ENCODE data around the gene RHOH. TPM values are rescaled to one million over a fixed set of nuclear protein-coding genes. Genes with fewer than 3 reads are reported as not detected.
"Not testable (repeated sequence)": the region's sequence is repeated elsewhere in the genome, so short reads cannot be mapped to it uniquely, and the experiment has no call there.

The RHOH gene
- total RNA-seq (2014; rRNA removed; shearing (Covaris generic)): 0.49 TPM in 1 of 2 replicates, not detected in the other

GRCh38 chr4:40196724-40197281 is at the start of gene RHOH:
Gene RHOH, plus strand, starts transcription at chr4:40197031. Its CDS starts 46,356 bp downstream, at chr4:40243387.
- no peak for DNase-seq (ENCODE audit: low spot score)

DNA sequence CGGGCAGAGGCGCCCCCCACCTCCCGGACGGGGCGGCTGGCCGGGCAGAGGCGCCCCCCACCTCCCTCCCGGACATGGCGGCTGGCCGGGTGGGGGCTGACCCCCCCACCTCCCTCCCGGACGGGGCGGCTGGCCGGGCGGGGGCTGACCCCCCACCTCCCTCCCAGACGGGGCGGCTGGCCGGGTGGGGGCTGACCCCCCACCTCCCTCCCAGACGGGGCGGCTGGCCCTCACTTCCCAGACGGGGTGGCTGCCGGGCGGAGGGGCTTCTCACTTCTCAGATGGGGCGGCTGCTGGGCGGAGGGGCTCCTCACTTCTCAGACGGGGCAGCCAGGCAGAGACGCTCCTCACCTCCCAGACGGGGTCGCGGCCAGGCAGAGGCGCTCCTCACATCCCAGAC is 49.3 kb upstream of the RHOH start:
- not testable (repeated sequence) for DNase-seq (ENCODE audit: low spot score)

DNA sequence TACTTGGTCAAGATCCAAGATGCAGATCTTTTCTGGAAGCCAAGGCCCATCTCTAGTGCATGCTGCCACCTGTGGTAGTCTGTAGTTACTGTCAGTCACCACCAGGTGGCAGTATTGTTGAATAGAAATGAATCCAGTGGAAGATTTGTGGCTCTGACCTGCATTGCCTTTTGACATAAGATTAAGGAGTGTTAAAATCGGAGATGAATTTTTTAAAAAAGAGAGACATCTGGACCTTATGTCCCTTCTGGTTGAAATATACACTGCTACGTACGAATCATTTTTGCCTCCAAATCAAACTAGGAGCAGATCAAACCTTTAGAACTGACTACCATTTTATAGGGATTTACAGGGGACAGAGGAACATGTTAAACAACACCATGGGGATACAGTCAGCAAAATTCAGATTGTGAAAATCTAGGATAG is 46.9 kb upstream of the RHOH start:
- DNase-seq (ENCODE audit: low spot score): peak; percentile 83

DNA sequence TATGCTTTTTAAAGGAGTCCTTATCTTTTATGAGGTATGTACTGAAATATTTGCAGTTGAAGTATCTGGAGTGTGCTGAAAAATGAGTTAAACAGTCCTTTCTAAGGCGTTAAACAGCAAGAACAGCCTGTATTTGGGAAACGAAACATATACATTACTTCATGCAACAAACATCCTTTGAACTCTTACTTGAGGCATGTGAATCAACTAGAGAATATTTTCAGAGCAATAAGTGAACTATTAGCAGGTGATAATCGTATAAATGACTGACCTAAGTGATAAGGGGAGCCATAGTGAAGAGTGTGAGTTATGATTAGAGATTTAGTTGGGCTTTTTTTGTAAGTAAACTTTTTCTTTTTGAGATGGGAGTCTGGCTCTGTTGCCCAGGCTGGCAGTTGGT is 45.9 kb upstream of the RHOH start:
- no peak for DNase-seq (ENCODE audit: low spot score)

GRCh38 chr4:40152637-40153036 is 44.2 kb upstream of the RHOH start:
- DNase-seq (ENCODE audit: low spot score): no peak

DNA sequence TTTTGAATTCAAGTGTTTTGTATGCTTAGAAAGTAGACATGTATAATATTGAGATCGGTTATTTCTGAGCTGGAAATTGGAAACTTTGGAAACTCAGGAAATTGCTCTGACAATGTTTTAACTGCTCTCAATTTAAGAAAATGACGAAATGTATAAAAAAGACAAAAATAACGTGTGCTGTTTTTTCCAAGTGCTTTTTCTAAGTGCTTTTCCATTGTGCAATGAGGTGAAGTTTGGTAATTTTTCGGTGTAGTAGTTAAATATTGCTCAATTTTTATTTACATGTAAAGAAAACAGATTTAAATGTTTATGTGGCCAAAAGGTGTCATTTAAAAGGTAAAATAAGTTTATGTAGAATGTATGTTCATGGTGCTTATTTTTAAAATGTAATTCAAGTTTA is 39.4 kb upstream of the RHOH start:
- no peak for DNase-seq (ENCODE audit: low spot score)

- DNase-seq (ENCODE audit: low spot score): no peak
These were observed 36.6 kb upstream of the RHOH start for GRCh38 chr4:40160258-40160657.

- DNase-seq (ENCODE audit: low spot score): no peak
These were observed 32.4 kb upstream of the RHOH start for GRCh38 chr4:40164459-40164858.

GRCh38 chr4:40165916-40166315 is 30.9 kb upstream of the RHOH start:
- DNase-seq (ENCODE audit: low spot score): no peak

DNA sequence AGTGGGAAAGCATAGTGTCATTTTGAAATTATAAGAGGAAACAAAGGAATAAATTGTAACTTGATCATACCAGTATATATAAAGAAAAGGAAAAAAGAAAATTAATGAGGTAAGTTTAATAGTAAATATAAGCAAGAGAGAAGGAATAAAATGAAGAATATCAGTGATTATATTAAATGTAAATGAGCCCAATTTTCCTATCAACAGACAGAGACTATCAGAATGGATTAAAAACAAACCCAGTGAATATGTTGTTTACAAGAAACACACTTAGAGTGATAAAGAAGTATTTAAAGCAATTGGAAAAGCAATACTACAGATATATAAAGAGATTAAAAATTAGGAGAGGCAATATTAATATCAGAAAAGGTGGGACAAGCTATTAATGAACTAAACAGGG is 28.8 kb upstream of the RHOH start:
- DNase-seq (ENCODE audit: low spot score): no peak

DNA sequence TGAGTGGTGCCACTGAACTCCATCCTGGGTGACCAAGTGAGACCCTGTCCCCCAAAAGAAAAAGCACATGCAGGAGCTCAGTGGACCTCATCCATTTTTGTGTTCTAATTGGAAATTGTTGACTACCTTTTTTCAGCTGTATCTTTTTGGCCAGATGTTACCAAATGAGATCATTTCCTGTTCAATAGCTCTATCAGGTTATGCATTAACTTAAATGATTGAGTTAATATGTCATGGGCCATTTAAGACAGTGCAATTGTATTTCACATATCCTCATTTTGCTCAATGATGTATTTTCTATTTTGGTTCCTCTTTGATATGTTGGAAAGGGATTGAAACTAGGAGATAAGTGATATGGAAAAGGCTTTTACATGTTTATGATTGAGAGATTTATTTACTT is 26.2 kb upstream of the RHOH start:
- DNase-seq (ENCODE audit: low spot score): no peak

- DNase-seq (ENCODE audit: low spot score): no peak
These were observed 23.4 kb upstream of the RHOH start for GRCh38 chr4:40173470-40173875.

DNA sequence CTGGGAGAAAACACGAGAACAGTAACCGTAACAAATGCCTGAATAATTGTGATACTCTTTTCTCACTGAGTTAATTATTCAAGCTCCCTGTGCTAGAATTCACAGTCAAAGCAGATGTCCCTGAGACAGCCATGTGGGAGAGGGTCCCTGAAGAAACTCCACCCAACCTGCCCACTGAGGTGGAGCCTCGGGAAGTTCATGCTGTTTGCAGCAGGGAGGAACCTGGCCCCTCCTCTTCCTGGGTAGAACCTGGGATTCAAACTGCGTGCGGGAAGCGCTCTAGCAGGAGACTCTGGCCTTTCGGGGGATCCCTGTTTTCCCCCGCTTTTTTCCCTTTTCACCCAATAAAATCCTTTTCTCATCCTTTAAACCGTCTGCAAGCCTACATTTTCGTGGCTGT is 20.2 kb upstream of the RHOH start:
- DNase-seq (ENCODE audit: low spot score): no peak

DNA sequence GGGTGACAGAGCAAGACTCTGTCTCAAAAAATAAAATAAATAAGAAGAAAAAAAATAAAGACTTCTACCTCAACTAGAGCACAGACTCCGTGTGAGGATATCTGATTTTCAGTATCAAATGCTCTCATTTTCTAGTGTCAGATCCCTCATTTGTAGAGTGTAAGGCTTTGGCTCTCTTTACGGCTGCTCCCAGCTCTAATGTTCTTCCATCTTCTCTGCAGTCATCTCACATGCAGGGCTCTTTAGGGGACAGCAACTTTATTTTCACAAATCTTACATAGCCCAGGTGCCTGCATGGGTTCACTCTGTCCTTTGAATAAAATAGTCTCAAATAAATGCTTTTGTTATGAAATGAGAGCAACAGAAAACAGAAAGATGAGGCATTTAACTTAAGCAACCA is 19.2 kb upstream of the RHOH start:
- no peak for DNase-seq (ENCODE audit: low spot score)

DNA sequence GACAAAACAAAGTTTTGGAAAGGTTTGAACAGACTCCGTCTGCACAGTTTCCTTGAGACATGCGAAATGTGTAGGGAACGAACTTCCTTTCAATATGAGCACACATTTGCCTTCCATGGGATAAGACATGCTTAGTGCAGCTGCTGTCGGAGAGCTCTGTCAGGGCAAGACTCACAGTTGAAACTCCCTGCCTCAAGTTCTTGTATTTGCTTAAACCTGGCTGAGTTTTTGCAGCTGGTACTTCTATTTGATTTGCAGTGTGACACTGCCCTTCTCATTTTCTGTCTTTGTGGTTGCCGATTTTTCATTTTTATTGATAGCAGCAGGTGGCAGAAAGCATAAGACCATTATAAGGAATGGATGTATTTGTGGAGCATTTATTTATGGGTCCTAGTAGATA is 18.2 kb upstream of the RHOH start:
- DNase-seq (ENCODE audit: low spot score): no peak

DNA sequence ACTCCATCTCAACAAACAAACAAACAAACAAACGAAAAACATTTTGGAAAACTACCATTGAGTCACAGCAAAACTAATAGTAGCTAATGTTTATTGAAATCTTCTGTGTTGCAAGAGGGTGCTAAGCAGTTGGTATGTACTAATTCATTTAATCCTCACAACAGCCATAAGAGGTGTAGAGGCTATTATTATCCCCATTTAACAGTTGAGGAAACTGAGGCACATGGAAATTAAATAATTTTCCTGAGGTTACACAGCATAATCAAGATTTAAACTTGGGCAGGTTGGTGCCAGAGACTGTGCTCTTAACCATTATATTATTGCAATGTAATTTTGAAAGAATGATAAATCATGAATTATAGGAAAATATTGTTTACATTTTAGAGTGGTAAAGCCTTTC is 17.5 kb upstream of the RHOH start:
- DNase-seq (ENCODE audit: low spot score): no peak

- peak; percentile 79 for DNase-seq (ENCODE audit: low spot score)
These were observed 16.5 kb upstream of the RHOH start for GRCh38 chr4:40180356-40180755.

- DNase-seq (ENCODE audit: low spot score): no peak
These were observed 14.8 kb upstream of the RHOH start for GRCh38 chr4:40182001-40182400.

- DNase-seq (ENCODE audit: low spot score): no peak
These were observed 13.9 kb upstream of the RHOH start for GRCh38 chr4:40182954-40183353.

DNA sequence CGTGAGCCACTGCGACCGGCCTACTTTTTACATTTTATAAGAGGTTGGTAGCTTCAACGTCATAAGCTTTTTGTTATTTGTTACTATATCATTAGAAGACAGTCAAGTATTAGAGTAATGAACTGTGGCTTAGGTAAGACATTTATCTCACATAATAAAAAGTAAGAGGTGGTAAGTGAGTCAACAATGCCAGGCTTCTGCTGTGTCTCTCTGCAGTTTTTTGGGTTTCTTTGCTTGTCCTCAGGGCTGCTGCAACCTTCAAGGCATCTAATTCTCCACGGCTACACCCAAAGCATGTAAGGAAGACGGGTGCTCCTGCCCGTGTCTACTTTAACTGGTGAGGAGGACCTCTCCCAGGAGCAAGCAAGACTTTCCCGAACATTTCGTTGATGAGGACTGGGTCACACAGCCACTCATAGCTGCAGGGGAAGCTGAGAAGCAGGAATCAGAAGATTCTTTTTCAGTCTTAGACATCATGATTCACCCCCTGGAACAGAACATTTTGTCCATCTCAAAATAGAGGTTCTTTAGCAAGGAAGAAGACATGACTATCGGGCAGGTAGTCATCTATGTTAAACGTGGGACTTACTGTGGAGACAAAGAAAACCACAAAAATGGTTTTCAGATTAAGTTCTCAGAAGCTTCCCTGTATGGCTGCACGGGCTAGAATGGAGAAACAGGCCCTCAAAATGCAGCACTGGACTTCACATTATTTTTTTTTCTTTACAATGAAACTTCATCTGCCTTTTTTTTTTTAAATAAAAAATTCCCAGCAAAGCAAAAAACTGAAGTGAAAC is 13.0 kb upstream of the RHOH start:
- no peak for DNase-seq (ENCODE audit: low spot score)

DNA sequence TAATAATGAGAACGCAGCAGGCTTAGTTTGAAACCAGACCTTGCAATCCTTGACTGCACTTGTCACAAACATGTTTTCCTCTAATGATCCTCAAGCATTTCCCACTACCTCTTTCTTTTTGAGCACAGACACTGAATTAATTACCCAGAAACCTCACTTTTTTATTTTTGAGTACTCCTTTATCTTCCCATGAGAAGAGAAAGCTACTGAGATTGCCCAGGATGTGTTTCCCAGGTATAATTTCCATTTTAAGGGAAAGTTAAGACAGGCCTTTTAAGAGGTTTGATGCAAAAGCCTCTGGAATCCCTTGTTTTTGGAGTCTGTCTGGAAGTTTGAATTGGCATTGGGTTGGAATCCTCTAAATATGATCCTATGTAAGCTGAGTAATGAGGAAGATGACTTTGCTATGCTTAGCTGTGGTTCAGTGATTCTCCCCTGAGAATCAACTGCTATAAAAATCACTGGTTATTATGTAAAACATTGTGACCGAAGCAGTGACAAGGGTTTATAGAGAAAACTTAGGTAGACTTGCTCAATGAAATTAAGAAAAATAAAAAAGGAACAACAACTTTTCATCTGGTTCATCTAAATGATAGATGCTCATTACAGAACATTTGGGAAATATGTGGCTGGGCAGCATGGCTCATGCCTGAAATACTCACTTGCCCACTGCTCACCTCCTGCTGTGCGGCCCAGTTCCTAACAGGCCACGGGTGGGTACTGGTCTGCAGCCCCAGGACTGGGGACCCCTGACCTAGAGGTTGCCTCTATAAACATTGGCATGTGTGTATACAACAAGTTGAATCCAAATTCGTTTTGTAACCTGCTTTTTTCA is 10.8 kb upstream of the RHOH start:
- DNase-seq (ENCODE audit: low spot score): no peak

DNA sequence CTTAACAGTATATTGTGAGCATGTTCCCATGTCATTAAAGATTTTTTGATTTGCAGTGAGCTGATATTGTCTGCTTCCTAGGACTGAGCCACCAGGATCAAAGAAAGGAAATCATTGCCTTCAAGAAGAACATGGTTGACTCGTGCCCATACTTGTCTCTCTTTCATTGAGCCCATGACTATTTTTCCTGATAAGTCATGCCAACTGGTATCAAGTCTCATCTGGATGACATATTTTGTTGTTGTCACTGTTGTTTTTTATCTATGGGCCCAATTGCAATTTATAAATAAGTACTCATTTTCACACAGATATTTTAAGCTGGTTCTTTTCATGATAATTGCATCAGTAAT is 10.2 kb upstream of the RHOH start:
- no peak for DNase-seq (ENCODE audit: low spot score)

DNA sequence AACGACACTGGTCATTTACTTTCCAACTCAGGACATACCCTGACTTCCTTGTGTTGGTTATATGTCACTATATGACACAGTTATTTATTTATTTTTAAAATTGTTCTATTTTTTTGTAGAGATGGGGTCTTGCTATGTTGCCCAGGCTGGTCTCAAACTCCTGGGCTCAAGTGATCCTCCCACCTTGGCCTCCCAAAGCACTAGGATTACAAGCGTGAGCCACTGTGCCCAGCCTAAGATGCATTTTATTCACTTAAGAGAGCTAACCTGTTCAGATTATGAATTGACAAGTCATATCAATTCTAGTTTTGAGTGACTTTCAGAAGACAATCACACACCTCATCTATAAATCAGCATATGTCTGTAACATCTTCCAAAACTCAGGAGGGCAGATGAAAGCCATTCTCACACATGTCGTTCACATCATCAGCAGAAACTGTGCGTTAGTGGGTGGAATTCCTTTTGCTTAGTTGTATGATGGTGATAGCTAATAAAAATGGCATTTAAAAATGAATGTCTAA is 9.4 kb upstream of the RHOH start:
- DNase-seq (ENCODE audit: low spot score): no peak
